HG03175 (cell line): ENCODE results near the gene EIPR1.
"Not testable (repeated sequence)": the region's sequence is repeated elsewhere in the genome, so short reads cannot be mapped to it uniquely, and the experiment has no call there.

Experiments used
- ATAC-seq: cut with Tn5 transposase; IDR thresholded peaks from one replicate; pipeline ENCODE4 v1.9.1; 2021; ENCODE audit warnings: mild to moderate bottlenecking, moderate library complexity; ENCODE audit not compliant: unreplicated experiment

EIPR1 gene

DNA sequence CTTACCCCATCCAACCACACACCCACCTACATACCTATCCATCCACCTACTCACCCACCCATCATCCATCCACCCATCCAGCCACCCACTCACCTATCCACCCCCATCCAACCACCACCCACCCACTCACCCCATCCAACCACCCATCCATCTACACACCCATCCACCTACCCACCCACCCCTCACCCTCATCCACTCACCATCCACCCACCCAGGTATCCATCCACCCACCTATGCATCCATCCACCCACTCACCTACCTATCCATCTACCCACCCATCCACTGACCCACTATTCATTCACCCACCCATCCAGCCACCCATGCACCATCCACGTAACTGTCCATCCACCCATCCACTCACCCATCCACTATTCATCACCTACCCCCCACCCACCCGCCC, 194.8 kb downstream of the EIPR1 start:
- ATAC-seq = no peak

DNA sequence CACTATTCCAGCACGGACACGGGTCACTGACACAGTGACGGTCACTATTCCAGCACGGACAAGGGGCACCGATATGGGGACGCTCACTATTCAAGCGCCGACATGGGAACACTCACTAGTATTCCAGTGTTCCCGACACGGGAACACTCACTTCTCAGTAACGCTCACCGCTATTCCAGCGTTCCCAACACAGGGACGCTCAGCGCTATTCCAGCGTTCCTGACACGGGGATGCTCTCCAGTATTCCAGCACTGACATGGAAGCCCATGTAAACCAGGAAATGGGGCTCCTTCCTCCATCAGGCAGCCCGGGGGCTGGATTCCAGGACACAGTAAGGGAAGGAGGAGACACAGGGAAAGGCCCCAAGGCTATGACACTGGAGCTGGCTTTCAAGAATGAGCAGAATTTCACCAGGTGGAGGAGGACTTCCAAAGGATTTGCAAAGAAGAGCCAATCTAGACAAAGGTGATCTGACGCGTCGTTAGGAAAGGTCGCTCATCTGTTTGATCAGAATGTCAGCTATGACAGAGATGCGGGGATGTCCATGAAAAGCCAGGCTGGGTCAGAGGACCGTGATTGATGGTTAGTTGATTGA, 196.1 kb downstream of the EIPR1 start:
- no peak for ATAC-seq

DNA sequence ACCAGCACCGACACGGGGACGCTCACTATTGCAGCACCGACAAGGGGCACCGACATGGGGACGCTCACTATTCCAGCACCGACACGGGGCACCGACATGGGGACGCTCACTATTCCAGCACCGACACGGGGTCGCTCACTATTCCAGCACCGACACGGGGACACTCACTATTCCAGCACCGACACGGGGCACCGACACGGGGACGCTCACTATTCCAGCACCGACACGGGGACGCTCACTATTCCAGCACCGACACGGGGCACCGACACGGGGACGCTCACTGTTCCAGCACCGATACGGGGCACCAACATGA, 196.8 kb downstream of the EIPR1 start:
- not testable (repeated sequence) for ATAC-seq

DNA sequence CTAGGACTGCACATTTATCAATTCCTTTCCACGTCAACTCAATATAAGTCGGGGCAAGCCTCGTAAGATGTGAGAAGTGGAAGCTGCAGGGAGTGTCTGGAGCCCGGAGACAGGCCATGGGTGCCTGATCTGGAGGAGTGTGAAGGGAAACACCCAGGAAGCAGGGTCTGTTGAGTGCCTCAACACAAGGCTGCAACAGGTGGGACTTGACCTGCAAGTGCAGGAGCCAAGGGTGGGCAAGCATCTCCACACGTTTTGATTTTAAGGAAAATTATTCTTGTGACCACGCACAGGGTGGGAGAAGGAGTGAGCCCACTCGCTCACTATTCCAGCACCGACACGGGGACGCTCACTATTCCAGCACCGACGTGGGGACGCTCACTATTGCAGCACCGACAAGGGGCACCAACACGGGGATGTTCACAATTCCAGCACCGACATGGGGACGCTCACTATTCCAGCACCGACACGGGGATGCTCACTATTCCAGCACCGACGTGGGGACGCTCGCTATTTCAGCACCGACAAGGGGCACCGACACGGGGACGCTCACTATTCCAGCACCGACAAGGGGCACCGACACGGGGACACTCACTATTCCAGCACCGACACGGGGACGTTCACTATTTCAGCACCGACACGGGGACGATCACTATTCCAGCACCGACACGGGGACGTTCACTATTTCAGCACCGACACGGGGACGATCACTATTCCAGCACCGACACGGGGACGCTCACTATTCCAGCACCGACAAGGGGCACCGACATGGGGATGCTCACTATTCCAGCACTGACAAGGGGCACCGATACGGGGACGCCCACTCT, 197.3 kb downstream of the EIPR1 start:
- ATAC-seq = no peak

DNA sequence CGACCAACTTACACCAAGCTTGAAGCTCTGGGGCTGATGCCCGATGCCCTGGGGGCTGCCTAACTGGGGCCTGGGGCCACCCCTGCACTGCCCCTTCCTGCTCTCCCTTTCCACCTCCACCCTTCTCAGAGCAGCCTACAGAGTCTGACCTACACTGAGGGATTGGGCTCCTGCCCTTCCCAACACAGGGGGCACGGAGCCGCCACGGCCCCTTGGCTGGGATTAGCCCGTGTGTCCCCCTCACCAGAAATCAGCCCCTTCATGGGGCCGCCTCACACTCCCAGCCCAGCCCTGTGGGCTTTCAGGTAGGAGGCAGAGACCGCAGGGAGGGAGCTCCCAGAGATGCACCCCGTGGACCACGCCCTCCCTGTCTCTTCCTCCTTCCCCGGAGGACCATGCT, 198.0 kb downstream of the EIPR1 start:
- no peak for ATAC-seq

DNA sequence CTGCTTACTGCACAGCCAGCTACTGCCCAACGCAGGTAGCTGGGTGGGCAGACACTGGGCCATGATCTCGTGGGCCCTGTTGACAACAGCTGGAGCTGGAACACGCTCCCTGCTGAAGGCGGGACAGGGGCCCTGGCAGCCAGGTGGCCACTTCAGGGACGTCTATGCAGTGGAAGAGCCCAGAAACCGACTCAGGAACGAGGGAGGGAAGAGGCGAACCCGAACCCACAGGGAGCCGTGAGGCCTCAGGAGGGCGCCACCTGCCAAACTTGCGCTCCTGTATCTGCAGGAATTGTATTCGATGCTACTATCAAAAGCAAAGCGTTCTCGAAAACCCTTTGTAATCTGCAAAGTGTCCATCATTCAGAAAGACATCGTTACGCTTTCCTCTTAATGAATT, 198.4 kb downstream of the EIPR1 start:
- no peak for ATAC-seq

DNA sequence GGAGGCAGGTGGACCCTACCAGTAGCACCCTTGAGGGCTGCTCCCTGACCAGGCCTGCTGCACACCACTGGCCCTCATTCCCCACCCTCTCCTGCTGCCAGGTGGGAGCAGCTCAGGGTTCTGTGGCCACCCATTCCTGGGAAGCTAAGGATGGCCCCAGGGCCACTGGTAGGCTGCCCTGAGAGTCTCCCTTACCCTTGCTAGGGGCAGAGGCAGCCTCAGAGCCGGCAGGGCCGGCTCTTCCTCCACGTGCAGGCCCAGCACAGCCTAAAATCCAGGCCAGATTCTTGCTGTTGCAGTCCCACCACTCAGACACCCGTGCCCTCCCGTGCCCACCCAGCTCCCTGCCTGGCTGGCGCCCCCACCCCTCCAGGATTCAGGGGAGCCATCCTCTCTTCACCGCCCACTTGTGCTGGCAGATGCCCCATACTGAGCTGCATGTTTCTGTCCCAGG, 199.0 kb downstream of the EIPR1 start:
- ATAC-seq = no peak

DNA sequence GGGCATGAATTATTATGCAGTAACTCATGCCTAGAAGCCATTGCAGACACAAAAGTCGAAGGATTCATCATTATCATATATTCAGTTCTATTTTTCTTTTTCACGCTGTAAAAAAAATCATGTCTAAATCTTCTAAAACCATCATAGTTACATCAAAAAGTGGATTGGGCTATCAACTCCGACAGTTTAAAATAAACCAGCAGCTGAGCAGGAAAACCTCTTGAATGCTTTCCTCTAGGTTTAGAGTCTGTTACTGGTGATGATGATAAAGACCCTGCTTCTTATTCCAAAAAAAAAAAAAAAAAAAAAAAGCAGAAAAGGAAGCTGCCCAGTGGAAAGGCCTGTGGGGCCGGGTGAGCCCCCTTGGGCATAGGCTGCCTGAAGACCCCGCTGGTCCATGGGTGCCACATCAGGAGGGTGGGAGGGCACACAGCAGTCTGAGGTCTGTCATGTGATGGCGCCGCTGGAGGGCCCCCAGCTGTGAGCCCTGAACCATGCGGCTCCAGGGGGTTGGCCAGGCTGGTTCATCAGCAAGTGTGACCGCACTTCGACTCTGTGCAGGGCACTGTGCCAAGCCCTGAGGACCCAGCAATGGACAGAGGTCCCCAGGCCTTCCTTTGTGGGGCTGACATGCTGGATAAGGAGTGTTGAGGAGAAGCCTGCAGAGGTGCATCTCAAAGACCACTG, 199.6 kb downstream of the EIPR1 start:
- no peak for ATAC-seq

DNA sequence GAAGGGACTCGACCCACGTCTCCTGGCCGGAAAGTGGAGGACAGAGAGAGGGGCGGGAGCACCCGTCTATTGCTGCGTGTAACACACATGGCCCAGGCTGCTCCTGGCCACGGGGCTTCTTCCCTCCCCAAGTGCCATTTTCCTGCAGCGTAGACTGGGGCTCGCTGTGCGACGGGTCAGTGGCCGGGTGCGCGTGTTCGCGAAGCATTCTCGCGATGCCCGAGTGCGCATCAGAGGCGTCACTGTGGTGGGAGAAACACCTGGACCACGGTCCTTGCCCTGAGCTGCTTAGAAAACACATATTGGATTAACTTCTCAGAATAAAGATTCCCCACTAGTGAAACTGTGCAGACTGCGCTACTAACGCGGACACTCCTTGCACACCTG, 200.8 kb downstream of the EIPR1 start:
- ATAC-seq = no peak

DNA sequence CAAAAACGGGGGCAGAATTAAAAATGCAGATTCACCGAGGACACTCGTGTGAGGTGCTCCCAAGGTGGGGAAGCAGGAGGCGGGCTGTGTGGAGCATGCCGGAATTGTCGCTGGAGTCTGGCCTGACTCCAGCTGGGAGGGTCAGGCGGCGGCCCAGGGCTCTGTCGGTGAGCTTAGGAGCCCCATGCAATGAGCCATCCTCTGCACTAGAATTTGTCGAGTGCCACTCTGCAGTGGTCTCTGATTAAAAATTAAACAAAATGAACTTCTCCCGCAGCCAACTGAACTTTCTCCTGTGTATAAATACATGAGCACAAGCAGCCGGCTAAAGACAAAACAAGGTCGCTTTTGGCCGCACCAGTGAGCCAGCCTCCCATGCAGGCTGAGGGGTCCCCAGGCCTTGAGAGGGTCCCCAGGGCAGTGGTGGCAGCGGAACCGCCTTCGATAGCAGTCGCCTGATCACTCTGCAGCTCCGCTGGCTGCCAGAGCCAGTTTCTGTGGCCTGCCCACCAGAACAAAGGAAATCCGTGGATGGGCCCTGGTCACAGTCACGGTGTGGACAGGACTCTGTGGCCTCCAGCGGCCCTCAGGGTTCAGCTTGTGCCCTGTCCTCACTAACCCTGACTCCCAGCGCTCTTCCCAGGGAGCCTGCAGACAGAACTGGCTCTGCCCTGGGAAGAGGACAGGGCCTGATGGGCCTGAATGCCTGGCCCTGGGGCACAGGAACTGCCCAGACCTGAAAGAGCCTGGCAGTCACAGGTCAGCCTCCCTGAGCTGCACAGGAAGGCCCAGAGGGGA, 201.3 kb downstream of the EIPR1 start:
- no peak for ATAC-seq

DNA sequence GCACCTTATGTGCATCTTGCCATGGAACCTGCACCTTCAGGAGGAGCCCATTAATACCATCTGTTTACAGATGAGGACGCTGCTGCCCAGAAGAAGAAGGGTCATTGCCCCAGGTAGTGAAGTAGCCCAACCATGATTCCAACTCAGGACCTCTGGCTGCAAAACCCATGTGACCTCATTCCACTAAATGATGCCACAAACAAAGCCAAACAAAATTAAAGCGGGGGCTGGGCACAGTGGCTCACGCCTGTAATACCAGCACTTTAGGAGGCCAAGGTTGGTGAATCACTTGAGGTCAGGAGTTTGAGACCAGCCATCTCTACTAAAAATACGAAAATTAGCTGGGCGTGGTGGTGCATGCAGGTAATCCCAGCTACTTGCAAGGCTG, 202.1 kb downstream of the EIPR1 start:
- ATAC-seq = no peak

DNA sequence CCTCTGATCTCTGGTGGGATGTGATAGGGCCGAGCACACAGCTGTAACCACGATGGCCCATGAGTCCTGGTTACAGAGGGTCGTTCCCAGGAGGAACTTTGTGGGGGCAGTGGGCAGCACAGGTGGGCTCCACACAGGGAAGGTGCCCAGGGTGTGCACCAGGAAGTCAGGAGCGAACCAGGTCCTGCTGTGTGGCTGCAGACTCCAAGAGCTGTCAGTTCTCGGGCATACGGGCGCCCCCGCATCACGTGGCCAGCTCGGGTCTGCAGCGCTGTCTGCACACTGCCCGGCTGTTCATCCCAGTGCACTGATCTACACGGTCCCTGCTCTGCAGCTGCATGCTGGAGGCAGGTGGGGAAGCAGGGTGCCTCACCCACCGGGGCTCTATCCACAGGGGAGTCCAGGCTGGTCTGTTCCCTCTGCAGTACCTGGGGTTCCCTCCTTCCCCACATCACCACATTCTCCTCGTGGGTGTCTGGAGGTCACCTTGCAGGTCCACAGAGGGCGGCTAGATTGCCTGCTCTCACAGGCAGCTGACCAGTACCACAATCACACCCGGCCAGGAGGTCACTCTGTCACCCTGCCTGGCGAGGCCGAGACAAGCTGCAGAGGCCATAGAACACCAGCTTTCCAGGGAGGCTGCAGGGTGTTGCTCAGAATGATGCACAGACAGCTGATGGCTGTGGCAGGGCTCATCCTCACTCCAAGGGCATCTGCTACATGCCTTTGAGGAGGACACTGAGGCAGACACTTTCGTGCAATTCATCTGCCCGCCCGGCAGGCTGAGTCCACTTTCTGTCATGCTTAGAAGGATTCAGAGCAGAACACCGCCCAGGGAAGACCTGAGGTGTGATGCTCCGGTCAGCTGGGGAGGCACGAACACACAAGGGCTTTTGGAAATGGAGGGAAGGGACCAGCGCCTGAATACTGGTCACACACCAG, 202.7 kb downstream of the EIPR1 start:
- no peak for ATAC-seq

DNA sequence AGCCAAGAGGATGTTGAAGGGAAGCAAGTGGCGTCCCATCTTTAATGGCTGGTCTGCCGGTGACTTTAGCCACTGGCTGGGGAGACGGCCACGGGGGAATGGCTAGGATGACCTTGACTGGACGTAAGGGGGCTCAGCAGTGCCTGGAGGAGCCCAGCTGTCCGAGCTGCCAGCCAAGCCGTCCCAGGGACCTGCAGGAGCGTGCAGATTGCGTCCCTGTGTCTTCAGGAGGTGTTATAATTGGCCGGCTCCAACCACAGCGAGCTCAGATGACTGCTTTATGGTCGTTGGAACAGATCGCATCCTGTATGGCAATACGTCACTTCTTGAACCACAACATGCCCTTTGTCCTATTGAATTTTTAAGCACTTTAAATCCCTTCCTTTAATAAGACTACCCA, 204.6 kb downstream of the EIPR1 start:
- ATAC-seq = no peak

DNA sequence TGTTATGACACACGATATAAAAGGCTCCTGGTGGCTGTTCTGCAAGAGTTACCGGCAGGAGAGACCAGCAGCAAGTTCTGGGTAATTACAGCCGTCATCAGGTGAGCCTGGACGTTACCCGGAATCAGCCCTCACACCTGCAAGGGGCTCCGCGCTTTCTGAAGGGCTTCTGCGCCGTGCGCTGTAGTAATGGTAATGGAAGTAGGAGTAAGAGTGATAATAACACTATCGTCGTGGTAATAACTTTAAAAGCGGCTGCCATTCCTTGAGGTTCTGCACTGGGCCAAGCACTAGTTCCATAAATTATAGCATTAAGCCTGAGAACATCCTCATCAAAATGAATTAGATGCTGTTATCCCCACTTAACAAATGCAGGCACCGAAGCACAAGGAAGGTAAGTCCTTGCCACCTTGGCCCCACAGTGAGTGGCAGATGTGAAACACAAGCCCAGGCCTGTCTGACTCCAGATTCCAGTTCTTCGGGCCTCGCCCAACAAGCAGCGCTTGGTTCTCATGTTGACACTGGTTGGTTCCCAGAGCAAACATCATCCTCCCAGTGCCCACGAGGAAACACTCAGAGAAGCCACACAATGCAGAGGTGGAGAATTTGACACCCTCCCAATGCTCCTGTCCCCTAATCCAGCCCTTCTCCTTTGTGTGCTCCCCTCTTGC, 205.2 kb downstream of the EIPR1 start:
- no peak for ATAC-seq

DNA sequence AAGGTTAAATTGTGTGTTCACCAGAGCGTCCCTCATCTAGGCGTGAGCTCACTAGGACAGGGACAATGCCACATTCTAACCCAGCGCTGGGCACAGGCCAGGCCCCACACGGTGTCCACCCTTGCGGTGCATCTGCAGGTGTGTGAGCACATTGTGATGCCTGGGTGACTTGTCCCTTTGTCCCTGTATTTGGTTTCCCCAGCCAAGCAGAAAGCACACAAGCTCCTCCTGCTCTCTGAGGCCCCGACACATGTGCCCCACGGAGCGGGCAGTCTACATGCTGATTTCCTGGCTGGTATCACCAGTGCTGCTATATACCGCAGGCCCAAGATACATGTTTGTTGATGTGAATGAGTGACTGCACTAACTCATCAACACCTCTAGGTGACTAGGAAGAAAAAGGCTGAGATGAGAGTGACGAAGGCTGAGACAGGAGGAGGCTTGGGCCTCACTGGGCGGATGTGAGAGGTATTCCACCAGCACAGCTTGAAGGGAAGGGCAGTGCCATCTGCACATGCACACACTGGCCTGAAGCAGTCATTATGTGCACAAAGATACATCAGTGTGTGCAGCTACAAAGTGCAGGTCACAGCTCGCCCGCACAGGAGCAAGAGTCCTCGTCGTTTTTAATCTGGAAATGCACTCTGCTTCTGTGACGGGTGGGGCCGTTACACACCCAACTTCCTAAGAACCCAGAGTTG, 205.9 kb downstream of the EIPR1 start:
- ATAC-seq = no peak

DNA sequence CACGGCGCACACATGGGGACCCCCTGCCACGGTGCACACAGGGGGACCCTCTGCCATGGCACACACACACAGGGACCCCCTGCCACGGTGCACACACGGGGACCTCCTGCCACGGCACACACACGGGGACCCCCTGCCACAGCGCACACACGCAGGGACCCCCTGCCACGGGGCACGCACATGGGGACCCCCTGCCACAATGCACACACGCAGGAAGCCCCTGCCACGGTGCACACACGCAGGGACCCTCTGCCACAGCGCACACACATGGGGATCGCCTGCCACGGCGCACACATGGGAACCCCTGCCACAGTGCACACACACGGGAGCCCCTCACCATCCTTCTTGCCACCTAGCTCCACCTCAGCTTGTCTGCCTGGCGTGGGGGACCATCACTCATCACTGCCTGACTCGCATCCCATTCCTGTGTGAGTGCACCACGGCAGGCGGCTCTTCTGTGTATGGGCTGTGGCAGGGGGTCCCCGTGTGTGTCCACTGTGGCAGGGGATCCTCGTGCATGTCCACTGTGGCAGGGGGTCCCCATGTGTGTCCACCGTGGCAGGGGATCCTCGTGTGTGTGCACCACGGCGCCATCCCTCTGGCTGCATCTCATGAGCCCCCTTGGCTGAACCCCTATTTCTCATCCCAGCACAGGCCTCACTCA, 206.7 kb downstream of the EIPR1 start:
- ATAC-seq = no peak

DNA sequence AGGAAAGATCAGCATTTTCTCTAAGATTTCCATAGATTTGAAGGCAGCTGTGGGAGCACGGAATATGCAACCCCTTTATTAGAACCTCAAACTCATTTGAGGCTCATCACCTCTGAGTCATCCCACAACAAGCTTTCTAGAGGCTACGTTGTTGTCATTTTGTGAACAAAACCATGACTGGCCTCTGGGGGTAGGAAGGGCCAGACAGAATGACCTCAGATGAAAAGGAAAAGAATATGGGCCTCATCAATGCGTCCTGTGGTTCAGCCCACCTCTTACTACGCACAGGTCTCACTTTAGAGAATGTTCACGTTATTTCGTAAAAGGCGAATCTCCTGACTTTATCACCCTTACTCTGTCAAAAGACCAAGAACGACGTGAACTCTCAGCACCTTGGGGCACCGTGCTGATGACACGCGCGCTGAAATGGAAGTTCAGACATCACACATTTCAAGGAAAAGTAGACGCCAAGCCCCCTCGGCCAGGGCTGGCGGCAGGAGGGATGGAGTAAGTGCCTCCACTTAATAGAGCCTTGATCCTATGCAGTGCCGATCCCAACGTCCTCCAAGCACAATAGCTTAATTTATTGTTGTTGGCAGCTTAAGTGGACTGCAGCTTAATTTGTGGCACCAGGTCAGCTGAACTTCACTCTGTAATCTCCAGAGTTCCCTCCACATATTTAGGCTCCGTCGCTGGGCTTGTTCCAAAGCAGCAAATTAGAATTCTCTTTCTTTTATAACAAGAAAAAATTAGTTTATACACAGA, 208.3 kb downstream of the EIPR1 start:
- no peak for ATAC-seq
